Measurements from ENCODE around the gene NCEH1.

The NCEH1 gene

DNA sequence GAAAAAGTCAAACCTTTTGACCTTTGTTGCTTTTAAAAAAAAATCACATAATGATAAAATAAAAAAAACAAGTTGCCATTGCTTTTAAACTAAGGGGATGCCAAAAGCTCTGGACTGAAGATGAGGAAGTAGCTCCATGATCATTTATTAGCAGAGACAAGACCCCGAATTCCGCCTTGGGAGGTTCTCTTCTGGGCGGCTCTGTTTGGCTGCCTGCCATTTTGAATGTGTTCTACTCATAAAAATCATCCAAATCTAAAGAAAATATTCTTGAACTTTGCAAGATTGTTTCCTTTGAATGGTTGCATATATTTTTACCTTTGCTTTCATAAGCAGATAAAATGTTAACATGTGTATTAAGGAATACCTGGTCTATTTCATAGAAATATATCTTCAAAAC lies 63.8 kb downstream of the NCEH1 start:
- no peak for DNase-seq (ENCODE audit: low read depth, low spot score)
- no peak overlapping the region for H3K4me3 ChIP-seq (ENCODE audit: low read depth, low read length)
- ChIA-PET POLR2A (no interaction called here), CTCF (interaction anchor here (0.7 to 5.4 kb wide), 5 partner anchors 10 to 159 kb away, joined by 3 to 27 read pairs (median 4); no protein-coding TSS in a partner anchor)
- TF ChIP-seq CTCF (IDR thresholded peaks at IDR 0.05; ENCODE audit: insufficient read depth, low read length, missing control alignments), result no peak

- ChIA-PET CTCF (interaction anchor here (0.7 to 5.4 kb wide), 5 partner anchors 11 to 159 kb away, joined by 3 to 27 read pairs (median 4); no protein-coding TSS in a partner anchor), POLR2A (no interaction called here)
- H3K4me3 ChIP-seq (ENCODE audit: low read depth, low read length), result no peak overlapping the region
- no peak for DNase-seq (ENCODE audit: low read depth, low spot score)
- TF ChIP-seq CTCF (IDR thresholded peaks at IDR 0.05; ENCODE audit: insufficient read depth, low read length, missing control alignments), result no peak
These were observed 64.3 kb downstream of the NCEH1 start for GRCh38 chr3:172646439-172647015.

DNA sequence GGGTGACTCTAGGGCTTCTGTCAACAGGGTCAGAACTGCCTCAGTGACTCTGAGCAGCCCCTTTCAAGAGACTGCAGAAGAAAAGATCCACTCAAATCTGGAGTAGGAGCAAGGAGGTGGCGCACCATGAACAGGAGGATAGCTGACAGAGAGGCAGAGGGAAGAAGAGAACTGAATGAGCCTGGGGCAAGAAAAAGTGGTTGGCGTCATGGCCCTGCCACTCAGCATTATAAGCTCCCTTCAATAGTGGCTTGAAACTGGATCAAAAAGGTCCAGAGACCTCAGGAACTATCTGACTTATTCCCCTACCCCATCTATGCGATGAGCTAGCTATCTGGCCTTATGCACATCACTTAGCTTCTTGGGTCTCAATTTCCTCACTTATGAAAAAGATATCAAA lies 66.6 kb downstream of the NCEH1 start:
- no peak for TF ChIP-seq CTCF (IDR thresholded peaks at IDR 0.05; ENCODE audit: insufficient read depth, low read length, missing control alignments)
- ChIA-PET CTCF (interaction anchor here (1.1 to 5.4 kb wide), 2 partner anchors 21 to 23 kb away, joined by 4 to 27 read pairs; no protein-coding TSS in a partner anchor), POLR2A (no interaction called here)
- DNase-seq (ENCODE audit: low read depth, low spot score), result no peak
- H3K4me3 ChIP-seq (ENCODE audit: low read depth, low read length), result no peak overlapping the region

DNA sequence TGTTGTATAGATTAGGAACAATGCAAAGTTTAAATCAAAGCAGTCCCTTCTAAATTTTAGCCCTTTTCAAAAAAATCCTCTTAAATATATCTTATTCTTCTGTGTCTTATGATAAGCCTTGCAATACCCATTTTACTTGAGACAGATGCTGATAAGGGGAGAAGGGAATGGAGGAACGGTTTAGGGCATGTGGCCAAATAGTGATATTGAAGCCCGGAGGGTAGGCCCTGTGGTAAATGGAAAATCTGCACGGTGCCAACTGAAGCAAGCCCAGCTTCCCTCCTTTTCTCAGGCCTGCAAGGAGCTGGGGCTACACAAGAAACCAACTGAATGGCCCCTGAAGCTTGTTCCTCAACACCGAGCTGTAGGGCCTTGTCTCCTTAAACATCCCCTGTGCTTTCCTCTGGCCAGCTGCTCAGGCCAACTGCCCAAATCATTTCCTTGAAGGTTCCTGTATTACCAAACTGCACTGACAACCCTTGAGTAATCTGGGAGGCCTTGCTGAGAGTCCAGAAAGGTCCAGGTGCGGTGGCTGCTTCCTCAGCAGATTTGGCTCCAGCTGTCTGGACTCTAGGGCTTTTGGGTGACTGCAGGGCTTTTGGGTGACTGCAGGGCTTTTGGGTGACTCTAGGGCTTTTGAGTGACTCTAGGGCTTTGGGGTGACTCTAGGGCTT lies 67.2 kb downstream of the NCEH1 start:
- no peak for DNase-seq (ENCODE audit: low read depth, low spot score)
- no peak for TF ChIP-seq CTCF (IDR thresholded peaks at IDR 0.05; ENCODE audit: insufficient read depth, low read length, missing control alignments)
- ChIA-PET POLR2A (no interaction called here), CTCF (interaction anchor here (1.1 to 5.4 kb wide), 3 partner anchors 21 to 29 kb away, joined by 4 to 27 read pairs (median 6); no protein-coding TSS in a partner anchor)
- no peak overlapping the region for H3K4me3 ChIP-seq (ENCODE audit: low read depth, low read length)

DNA sequence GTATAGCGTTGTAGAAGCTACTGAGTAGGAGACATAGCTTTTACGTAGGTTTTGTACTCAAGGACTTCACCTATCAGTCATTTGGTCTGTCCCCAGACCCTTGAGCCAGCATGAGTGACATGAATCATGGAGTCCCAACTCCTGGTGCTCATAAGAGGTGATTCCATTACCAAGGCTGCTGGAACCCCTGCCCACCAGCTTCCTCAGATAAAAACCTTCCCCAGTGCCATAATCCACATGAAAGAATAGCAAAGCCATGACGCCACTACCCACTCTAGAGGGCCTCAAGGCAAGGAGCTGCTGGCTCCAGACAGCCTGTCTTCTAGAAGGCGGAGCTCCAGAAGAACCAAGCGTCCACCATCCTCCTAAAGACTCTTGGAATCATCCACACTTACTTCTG lies 69.6 kb downstream of the NCEH1 start:
- TF ChIP-seq CTCF (IDR thresholded peaks at IDR 0.05; ENCODE audit: insufficient read depth, low read length, missing control alignments), result no peak
- POLR2A ChIA-PET, result interaction anchor here (0.5 kb wide), 1 partner anchor 111 kb away, joined by 3 read pairs; no protein-coding TSS in a partner anchor
- no peak for DNase-seq (ENCODE audit: low read depth, low spot score)
- H3K4me3 ChIP-seq (ENCODE audit: low read depth, low read length), result no peak overlapping the region
- CTCF ChIA-PET, result interaction anchor here (1.3 to 1.6 kb wide), 2 partner anchors 11 to 26 kb away, joined by 4 to 5 read pairs; no protein-coding TSS in a partner anchor

GRCh38 chr3:172640751-172641150 lies 70.1 kb downstream of the NCEH1 start:
- H3K4me3 ChIP-seq (ENCODE audit: low read depth, low read length), result no peak overlapping the region
- ChIA-PET CTCF (interaction anchor here (0.9 to 1.6 kb wide), 3 partner anchors 12 to 27 kb away, joined by 3 to 5 read pairs (median 4); no protein-coding TSS in a partner anchor), POLR2A (interaction anchor here (0.5 kb wide), 1 partner anchor 111 kb away, joined by 3 read pairs; no protein-coding TSS in a partner anchor)
- no peak for DNase-seq (ENCODE audit: low read depth, low spot score)
- TF ChIP-seq CTCF (IDR thresholded peaks at IDR 0.05; ENCODE audit: insufficient read depth, low read length, missing control alignments), result no peak
